WTC11 (cell line): Measurements from ENCODE around the gene CREM. TPM values are rescaled to one million over a fixed set of nuclear protein-coding genes. Genes with fewer than 3 reads are reported as not detected.

Experiments
- ATAC-seq: fragments of 200-7000 bp; cut with Tn5 transposase; 2 replicates; pipeline ENCODE4 v1.10.0; 2021; ENCODE audit warnings: mild to moderate bottlenecking, moderate library complexity
- CTCF ChIA-PET: fragments of 300-600 bp; sonication (Branson Sonifier 250); formaldehyde crosslinking; loops from one replicate; lab custom pipeline; 2021; ENCODE audit warnings: antibody characterized with exemption; lab: Charles Lee
- POLR2A ChIA-PET: fragments of 350-600 bp; sonication (Branson Sonifier 250); formaldehyde crosslinking; loops from one replicate; lab custom pipeline; 2021; ENCODE audit warnings: antibody characterized with exemption; lab: Charles Lee
- DNase-seq: peaks from one replicate; pipeline ENCODE4 v3.0.0; 2021; ENCODE audit warnings: low spot score
- H3K27ac Mint-ChIP-seq: 2 replicates; pipeline ENCODE4 v1.8.0; 2021; ENCODE audit warnings: mixed read lengths
- H3K27me3 Mint-ChIP-seq: 2 replicates; pipeline ENCODE4 v1.8.0; 2021; ENCODE audit warnings: low read depth, mild to moderate bottlenecking, moderate library complexity, mixed read lengths
- H3K36me3 Mint-ChIP-seq: 2 replicates; pipeline ENCODE4 v1.8.0; 2021; ENCODE audit warnings: mixed read lengths
- H3K4me1 Mint-ChIP-seq: 2 replicates; pipeline ENCODE4 v1.8.0; 2022; ENCODE audit warnings: mixed read lengths
- H3K4me3 Mint-ChIP-seq: 2 replicates; pipeline ENCODE4 v1.8.0; 2021; ENCODE audit warnings: mild to moderate bottlenecking, moderate library complexity, mixed read lengths
- H3K9me3 Mint-ChIP-seq: 2 replicates; pipeline ENCODE4 v1.8.0; 2021; ENCODE audit warnings: mixed read lengths
- ATF1 ChIP-seq: sonication (generic); formaldehyde crosslinking; IDR thresholded peaks from 2 replicates; pipeline ENCODE4 v1.8.1; 2023; ENCODE audit warnings: mild to moderate bottlenecking, moderate library complexity, missing genetic modification reagents
- CREB1 ChIP-seq: sonication (generic); formaldehyde crosslinking; IDR thresholded peaks from 2 replicates; pipeline ENCODE4 v1.8.0; 2023; ENCODE audit warnings: mild to moderate bottlenecking, missing genetic modification reagents
- E2F5 ChIP-seq: sonication (generic); formaldehyde crosslinking; IDR thresholded peaks from 2 replicates; pipeline ENCODE4 v1.8.1; 2022; ENCODE audit warnings: mild to moderate bottlenecking, moderate library complexity, missing genetic modification reagents
- ELF4 ChIP-seq: sonication (generic); formaldehyde crosslinking; IDR thresholded peaks from 2 replicates; pipeline ENCODE4 v1.8.1; 2022; ENCODE audit warnings: low read depth, mild to moderate bottlenecking, moderate library complexity, missing genetic modification reagents
- HMGXB4 ChIP-seq: sonication (generic); formaldehyde crosslinking; IDR thresholded peaks from 2 replicates; pipeline ENCODE4 v1.8.1; 2023; ENCODE audit warnings: mild to moderate bottlenecking, moderate library complexity, missing genetic modification reagents
- IRF1 ChIP-seq: sonication (generic); formaldehyde crosslinking; IDR thresholded peaks from 2 replicates; pipeline ENCODE4 v1.8.0; 2023; ENCODE audit warnings: missing genetic modification reagents
- IRF2 ChIP-seq: sonication (generic); formaldehyde crosslinking; IDR thresholded peaks from 2 replicates; pipeline ENCODE4 v1.8.0; 2022; ENCODE audit warnings: low read depth, missing genetic modification reagents, borderline replicate concordance
- NFATC4 ChIP-seq: fragments of 250-450 bp; sonication (Bioruptor Pico); IDR thresholded peaks from 2 replicates; pipeline ENCODE4 v1.9.0; 2021; ENCODE audit warnings: mild to moderate bottlenecking
- OVOL2 ChIP-seq: fragments of 250-450 bp; sonication (Bioruptor Pico); IDR thresholded peaks from 2 replicates; pipeline ENCODE4 v1.9.0; 2021; ENCODE audit warnings: mild to moderate bottlenecking, borderline replicate concordance
- SOX15 ChIP-seq: fragments of 250-450 bp; sonication (Bioruptor Pico); IDR thresholded peaks from 2 replicates; pipeline ENCODE4 v1.9.0; 2021; ENCODE audit warnings: mild to moderate bottlenecking
- STAT6 ChIP-seq: sonication (generic); formaldehyde crosslinking; conservative IDR thresholded peaks from 2 replicates; pipeline ENCODE4 v1.8.1; 2023; ENCODE audit warnings: mild to moderate bottlenecking, low read depth, missing genetic modification reagents, moderate library complexity
- total RNA-seq: library from RNA; stranded (reverse); gene quantifications from 3 replicates; pipeline ENCODE4 v1.2.3, GENCODE V29; 2021
- TF ChIP-seq, protein P1 (sequence below): fragments of 250-450 bp; sonication (Bioruptor Pico); IDR thresholded peaks from 2 replicates; pipeline ENCODE4 v1.9.0; 2021; ENCODE audit warnings: mild to moderate bottlenecking
- TF ChIP-seq, protein P2 (sequence below): sonication (generic); formaldehyde crosslinking; IDR thresholded peaks from 2 replicates; pipeline ENCODE4 v1.8.1; 2022; ENCODE audit warnings: low read depth, mild to moderate bottlenecking, moderate library complexity, missing genetic modification reagents, borderline replicate concordance
- TF ChIP-seq, protein P3 (sequence below): sonication (generic); formaldehyde crosslinking; IDR thresholded peaks from 2 replicates; pipeline ENCODE4 v1.8.1; 2023; ENCODE audit warnings: mild to moderate bottlenecking, missing genetic modification reagents, moderate library complexity
- TF ChIP-seq, protein P4 (sequence below): sonication (generic); formaldehyde crosslinking; IDR thresholded peaks from 2 replicates; pipeline ENCODE4 v1.8.0; 2022; ENCODE audit warnings: mild to moderate bottlenecking, missing genetic modification reagents
- TF ChIP-seq, protein P5 (sequence below): fragments of 200-600 bp; IDR thresholded peaks from 2 replicates; pipeline ENCODE4 v1.8.0; 2022; ENCODE audit warnings: antibody characterized with exemption

CREM gene
- total RNA-seq, 1 experiment from 2014 or later = 23.6 TPM

DNA sequence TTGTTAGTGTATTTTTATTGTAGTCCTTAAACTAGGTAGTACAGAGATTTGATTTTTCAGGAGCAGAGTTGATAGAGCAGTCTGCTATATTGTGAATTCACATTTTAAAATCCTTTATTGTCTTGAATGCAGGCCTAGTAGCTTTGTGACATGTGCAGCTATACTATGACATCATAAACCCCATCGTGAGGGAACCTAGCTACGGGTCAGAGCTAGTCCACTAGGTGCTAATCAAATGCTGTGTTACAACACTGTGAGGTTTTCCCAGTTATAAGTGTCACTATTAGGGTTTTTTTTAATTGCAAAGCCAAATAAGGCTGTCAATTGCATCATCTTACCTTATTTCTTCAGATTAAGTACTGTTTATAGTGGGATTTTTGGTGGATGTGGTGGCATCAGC is 40.7 kb downstream of the CREM start (continued):
- TF ChIP-seq OVOL2 (CRISPR knock-in tag) (no peak), NFATC4 (CRISPR knock-in tag) (no peak), E2F5 (CRISPR knock-in tag) (no peak)

DNA sequence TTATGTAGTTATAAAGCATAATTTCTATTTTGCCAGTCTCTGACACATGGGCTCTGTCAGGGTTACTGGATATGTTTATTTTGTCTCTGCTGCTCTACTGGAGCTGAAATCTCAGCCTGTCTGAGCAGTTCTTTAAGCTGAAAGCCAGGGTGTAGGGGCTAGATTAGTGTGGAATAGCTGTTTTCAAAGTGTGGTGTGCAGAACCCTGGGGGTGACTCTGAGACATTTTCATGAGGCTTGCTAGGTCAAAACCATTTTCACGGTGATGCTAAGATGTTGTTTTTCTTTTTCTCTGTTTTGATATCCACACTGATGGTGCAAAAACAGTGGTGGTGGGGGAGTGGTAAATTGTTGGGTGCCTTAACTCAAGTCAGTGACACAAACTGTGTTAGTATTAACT is 45.5 kb downstream of the CREM start:
- Mint-ChIP-seq H3K36me3 (0 out of 2 replicates have a peak, but pooled peaks cover 3% of the 10 kb centered on the region), H3K27ac (no peak overlapping the region), H3K9me3 (peaks cover 11% of the 10 kb centered on the region), H3K4me1 (no peaks in the 10 kb centered on the region), H3K27me3 (no peaks in the 10 kb centered on the region), H3K4me3 (no peak overlapping the region)
- TF ChIP-seq ELF4 (CRISPR knock-in tag) (no peak), SOX15 (CRISPR knock-in tag) (no peak), IRF1 (CRISPR knock-in tag) (no peak)
- TF ChIP-seq, protein P1, sequence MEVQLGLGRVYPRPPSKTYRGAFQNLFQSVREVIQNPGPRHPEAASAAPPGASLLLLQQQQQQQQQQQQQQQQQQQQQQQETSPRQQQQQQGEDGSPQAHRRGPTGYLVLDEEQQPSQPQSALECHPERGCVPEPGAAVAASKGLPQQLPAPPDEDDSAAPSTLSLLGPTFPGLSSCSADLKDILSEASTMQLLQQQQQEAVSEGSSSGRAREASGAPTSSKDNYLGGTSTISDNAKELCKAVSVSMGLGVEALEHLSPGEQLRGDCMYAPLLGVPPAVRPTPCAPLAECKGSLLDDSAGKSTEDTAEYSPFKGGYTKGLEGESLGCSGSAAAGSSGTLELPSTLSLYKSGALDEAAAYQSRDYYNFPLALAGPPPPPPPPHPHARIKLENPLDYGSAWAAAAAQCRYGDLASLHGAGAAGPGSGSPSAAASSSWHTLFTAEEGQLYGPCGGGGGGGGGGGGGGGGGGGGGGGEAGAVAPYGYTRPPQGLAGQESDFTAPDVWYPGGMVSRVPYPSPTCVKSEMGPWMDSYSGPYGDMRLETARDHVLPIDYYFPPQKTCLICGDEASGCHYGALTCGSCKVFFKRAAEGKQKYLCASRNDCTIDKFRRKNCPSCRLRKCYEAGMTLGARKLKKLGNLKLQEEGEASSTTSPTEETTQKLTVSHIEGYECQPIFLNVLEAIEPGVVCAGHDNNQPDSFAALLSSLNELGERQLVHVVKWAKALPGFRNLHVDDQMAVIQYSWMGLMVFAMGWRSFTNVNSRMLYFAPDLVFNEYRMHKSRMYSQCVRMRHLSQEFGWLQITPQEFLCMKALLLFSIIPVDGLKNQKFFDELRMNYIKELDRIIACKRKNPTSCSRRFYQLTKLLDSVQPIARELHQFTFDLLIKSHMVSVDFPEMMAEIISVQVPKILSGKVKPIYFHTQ (CRISPR knock-in tag) = no peak
- ChIA-PET POLR2A (no interaction called here), CTCF (interaction anchor here (2.3 kb wide), 1 partner anchor 24 kb away, joined by 11 read pairs; no protein-coding TSS in a partner anchor)
- ATAC-seq = no peak
- no peak for DNase-seq

GRCh38 chr10:35172574-35172973 is 45.9 kb downstream of the CREM start:
- CTCF ChIA-PET = interaction anchor here (2.3 kb wide), 1 partner anchor 23 kb away, joined by 11 read pairs; no protein-coding TSS in a partner anchor
- no peaks in the 10 kb centered on the region for H3K27me3 Mint-ChIP-seq
- POLR2A ChIA-PET = no interaction called here
- H3K4me3 Mint-ChIP-seq = no peak overlapping the region
- H3K9me3 Mint-ChIP-seq = peaks cover 11% of the 10 kb centered on the region
- no peak overlapping the region for H3K27ac Mint-ChIP-seq
- 0 out of 2 replicates have a peak, but pooled peaks cover 3% of the 10 kb centered on the region for H3K36me3 Mint-ChIP-seq
- DNase-seq (no peak), ATAC-seq (no peak)
- no peaks in the 10 kb centered on the region for H3K4me1 Mint-ChIP-seq
- no peak for TF ChIP-seq HMGXB4
- TF ChIP-seq, protein P2, sequence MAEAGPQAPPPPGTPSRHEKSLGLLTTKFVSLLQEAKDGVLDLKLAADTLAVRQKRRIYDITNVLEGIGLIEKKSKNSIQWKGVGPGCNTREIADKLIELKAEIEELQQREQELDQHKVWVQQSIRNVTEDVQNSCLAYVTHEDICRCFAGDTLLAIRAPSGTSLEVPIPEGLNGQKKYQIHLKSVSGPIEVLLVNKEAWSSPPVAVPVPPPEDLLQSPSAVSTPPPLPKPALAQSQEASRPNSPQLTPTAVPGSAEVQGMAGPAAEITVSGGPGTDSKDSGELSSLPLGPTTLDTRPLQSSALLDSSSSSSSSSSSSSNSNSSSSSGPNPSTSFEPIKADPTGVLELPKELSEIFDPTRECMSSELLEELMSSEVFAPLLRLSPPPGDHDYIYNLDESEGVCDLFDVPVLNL = no peak
- TF ChIP-seq, protein P3, sequence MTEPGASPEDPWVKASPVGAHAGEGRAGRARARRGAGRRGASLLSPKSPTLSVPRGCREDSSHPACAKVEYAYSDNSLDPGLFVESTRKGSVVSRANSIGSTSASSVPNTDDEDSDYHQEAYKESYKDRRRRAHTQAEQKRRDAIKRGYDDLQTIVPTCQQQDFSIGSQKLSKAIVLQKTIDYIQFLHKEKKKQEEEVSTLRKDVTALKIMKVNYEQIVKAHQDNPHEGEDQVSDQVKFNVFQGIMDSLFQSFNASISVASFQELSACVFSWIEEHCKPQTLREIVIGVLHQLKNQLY = no peak
- TF ChIP-seq, protein P4, sequence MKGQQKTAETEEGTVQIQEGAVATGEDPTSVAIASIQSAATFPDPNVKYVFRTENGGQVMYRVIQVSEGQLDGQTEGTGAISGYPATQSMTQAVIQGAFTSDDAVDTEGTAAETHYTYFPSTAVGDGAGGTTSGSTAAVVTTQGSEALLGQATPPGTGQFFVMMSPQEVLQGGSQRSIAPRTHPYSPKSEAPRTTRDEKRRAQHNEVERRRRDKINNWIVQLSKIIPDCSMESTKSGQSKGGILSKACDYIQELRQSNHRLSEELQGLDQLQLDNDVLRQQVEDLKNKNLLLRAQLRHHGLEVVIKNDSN = no peak
- no peak for TF ChIP-seq STAT6 (CRISPR knock-in tag)
- no peak for TF ChIP-seq NFATC4 (CRISPR knock-in tag)
- TF ChIP-seq, protein P5, sequence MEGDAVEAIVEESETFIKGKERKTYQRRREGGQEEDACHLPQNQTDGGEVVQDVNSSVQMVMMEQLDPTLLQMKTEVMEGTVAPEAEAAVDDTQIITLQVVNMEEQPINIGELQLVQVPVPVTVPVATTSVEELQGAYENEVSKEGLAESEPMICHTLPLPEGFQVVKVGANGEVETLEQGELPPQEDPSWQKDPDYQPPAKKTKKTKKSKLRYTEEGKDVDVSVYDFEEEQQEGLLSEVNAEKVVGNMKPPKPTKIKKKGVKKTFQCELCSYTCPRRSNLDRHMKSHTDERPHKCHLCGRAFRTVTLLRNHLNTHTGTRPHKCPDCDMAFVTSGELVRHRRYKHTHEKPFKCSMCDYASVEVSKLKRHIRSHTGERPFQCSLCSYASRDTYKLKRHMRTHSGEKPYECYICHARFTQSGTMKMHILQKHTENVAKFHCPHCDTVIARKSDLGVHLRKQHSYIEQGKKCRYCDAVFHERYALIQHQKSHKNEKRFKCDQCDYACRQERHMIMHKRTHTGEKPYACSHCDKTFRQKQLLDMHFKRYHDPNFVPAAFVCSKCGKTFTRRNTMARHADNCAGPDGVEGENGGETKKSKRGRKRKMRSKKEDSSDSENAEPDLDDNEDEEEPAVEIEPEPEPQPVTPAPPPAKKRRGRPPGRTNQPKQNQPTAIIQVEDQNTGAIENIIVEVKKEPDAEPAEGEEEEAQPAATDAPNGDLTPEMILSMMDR = no peak
- no peak for TF ChIP-seq CREB1 (CRISPR knock-in tag)
- TF ChIP-seq IRF2 (CRISPR knock-in tag) = no peak
- TF ChIP-seq ATF1 (CRISPR knock-in tag) = no peak
